Measurements from ENCODE around the gene COCH. TPM values are rescaled to one million over a fixed set of nuclear protein-coding genes. Genes with fewer than 3 reads are reported as not detected.

Gene COCH
- total and polyA plus RNA-seq, 2 donors (not counting 1 experiment from before 2014, with no cell fraction given), result 24.5 to 25.7 TPM

DNA sequence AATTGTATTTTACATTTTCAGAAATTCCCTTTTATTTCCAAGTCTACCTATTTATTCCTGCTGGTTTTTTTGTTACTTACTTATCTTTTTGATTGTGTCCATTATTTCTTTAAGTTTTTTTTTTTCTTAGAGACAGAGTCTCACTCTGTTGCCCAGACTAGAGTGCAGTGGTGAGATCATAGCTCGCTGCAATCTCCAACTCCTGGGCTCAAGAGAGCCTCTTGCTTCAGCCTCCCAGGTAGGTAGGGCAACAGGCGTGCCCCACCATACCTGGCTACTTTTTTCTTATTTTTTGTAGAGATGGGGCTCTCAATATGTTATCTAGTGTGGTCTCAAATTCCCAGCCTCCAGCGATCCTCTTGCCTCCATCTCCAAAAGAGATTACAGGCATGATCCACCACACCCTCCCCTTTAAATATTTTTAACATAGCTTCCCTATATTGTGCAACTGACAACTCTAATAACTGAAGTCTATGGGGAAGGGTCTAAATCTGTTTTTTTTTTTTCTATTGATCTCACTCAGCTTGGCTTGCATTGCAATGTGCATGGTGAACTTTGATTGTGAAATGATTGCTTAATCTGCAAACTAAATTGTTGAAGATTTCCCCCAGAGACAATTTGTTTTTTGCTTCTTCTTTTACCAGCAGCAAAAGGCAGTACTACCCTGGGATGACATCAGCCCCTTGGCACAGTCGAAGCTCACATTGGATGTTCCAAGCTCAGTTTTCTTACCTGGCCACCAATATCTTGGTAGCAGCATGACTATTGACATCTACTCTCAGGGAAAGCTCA, 25.7 kb upstream of the COCH start:
- peaks cover 10% of the 10 kb centered on the region for H3K27me3 Mint-ChIP-seq
- H3K9me3 Mint-ChIP-seq (ENCODE audit: insufficient read depth), result peaks cover 5% of the 10 kb centered on the region
- 100% methylated on average over 1 of the region's 4 CpGs for WGBS (ENCODE audit: insufficient coverage)
- Histone ChIP-seq H3K9me3 (ENCODE audit: control extremely low read depth in 1 of 3, control insufficient read depth in 2 of 3, insufficient read depth in 1 of 3, low read length in 2 of 3) (peaks cover 0 to 1% (median 0%) of the 10 kb centered on the region in 3 donors), H4K20me1 (ENCODE audit: control insufficient read depth, insufficient read depth, low read length, poor library complexity, severe bottlenecking) (no peaks in the 10 kb centered on the region), H3K79me2 (ENCODE audit: control insufficient read depth, insufficient read depth, low read length) (no peaks in the 10 kb centered on the region), H3K27me3 (replicated peaks in 1 of 4; ENCODE audit: control extremely low read depth in 1 of 4, control insufficient read depth in 3 of 4, insufficient read depth in 4 of 4, low read length in 3 of 4) (peaks cover 0 to 4% (median 0%) of the 10 kb centered on the region in 4 experiments), H3K9ac (ENCODE audit: low read length) (no peak overlapping the region), H3K4me1 (ENCODE audit: control insufficient read depth in 2 of 2, insufficient read depth in 2 of 2, low read length in 2 of 2) (peaks cover 3 to 12% of the 10 kb centered on the region in 2 donors), H3K4me3 (ENCODE audit: control extremely low read depth in 1 of 5, extremely low read depth in 1 of 5, insufficient read depth in 1 of 5, low read depth in 2 of 5, low read length in 4 of 5) (no peak overlapping the region), H3K4me2 (replicated peaks; ENCODE audit: low read depth, low read length, poor library complexity, severe bottlenecking) (no peak overlapping the region), H2AFZ (ENCODE audit: insufficient read depth, low read depth, low read length, poor library complexity, severe bottlenecking) (no peak overlapping the region), H3K36me3 (replicated peaks in 1 of 2; ENCODE audit: control extremely low read depth in 1 of 2, control insufficient read depth in 1 of 2, extremely low read depth in 1 of 2, insufficient read depth in 2 of 2, low read length in 1 of 2) (no peaks in the 10 kb centered on the region), H3K27ac (ENCODE audit: low read length in 2 of 2) (no peak overlapping the region)
- intact Hi-C loops (cut with micrococcal nuclease), result no loop called here
- peaks cover 18% of the 10 kb centered on the region for H3K4me1 Mint-ChIP-seq
- no peak overlapping the region for H3K4me3 Mint-ChIP-seq
- CTCF ChIA-PET, result no interaction called here
- DNase-seq (no peak), ATAC-seq (ENCODE audit: low read depth) (no peak)
- POLR2A ChIA-PET, result interaction anchor here (0.7 kb wide), 1 partner anchor 638 kb away, joined by 3 read pairs; no protein-coding TSS in a partner anchor
- TF ChIP-seq, protein P1, sequence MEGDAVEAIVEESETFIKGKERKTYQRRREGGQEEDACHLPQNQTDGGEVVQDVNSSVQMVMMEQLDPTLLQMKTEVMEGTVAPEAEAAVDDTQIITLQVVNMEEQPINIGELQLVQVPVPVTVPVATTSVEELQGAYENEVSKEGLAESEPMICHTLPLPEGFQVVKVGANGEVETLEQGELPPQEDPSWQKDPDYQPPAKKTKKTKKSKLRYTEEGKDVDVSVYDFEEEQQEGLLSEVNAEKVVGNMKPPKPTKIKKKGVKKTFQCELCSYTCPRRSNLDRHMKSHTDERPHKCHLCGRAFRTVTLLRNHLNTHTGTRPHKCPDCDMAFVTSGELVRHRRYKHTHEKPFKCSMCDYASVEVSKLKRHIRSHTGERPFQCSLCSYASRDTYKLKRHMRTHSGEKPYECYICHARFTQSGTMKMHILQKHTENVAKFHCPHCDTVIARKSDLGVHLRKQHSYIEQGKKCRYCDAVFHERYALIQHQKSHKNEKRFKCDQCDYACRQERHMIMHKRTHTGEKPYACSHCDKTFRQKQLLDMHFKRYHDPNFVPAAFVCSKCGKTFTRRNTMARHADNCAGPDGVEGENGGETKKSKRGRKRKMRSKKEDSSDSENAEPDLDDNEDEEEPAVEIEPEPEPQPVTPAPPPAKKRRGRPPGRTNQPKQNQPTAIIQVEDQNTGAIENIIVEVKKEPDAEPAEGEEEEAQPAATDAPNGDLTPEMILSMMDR (IDR thresholded peaks at IDR 0.05), result no peak
- no peak for TF ChIP-seq EZH2 (IDR thresholded peaks at IDR 0.05; ENCODE audit: borderline replicate concordance, insufficient read depth, low read depth, low read length, poor library complexity, severe bottlenecking)
- no peak overlapping the region for H3K27ac Mint-ChIP-seq

DNA sequence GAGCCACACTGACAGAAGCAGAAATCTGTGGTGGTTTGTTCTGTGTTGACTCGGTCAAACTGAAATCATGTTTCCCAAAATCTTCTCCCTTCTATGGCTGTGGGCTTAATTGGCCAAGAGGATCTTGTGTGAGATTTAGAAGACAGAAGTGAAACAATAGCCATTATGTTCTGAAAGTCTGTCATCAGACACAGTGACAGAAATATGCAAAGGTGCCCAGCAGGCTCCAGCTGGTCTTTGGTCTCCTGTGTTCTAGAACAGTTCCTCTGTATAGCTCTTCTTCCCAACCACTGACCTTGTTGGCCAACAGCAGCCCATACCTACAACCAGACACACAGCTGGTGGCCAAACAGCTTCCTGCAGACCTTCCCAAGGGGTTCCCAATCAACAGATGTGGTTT, 25.0 kb upstream of the COCH start:
- intact Hi-C loops (cut with micrococcal nuclease), result no loop called here

More for the DNA sequence above, 25.0 kb upstream of the COCH start:
- H3K4me3 ChIP-seq (ENCODE audit: control extremely low read depth in 1 of 5, extremely low read depth in 1 of 5, insufficient read depth in 1 of 5, low read depth in 2 of 5, low read length in 4 of 5), result no peak overlapping the region
- no CpG with 5 or more reads among the region's 1 CpG for WGBS (ENCODE audit: insufficient coverage)
- peaks cover 2% of the 10 kb centered on the region for H3K9me3 Mint-ChIP-seq (ENCODE audit: insufficient read depth)
- ChIA-PET CTCF (no interaction called here), POLR2A (no interaction called here)
- peaks cover 3 to 17% of the 10 kb centered on the region in 2 donors for H3K4me1 ChIP-seq (ENCODE audit: control insufficient read depth in 2 of 2, insufficient read depth in 2 of 2, low read length in 2 of 2)
- H3K27ac Mint-ChIP-seq, result no peak overlapping the region
- H3K4me2 ChIP-seq (replicated peaks; ENCODE audit: low read depth, low read length, poor library complexity, severe bottlenecking), result no peak overlapping the region
- peaks cover 0 to 4% (median 0%) of the 10 kb centered on the region in 4 experiments for H3K27me3 ChIP-seq (replicated peaks in 1 of 4; ENCODE audit: control extremely low read depth in 1 of 4, control insufficient read depth in 3 of 4, insufficient read depth in 4 of 4, low read length in 3 of 4)
- H3K27ac ChIP-seq (ENCODE audit: low read length in 2 of 2), result no peak overlapping the region
- H2AFZ ChIP-seq (ENCODE audit: insufficient read depth, low read depth, low read length, poor library complexity, severe bottlenecking), result no peak overlapping the region
- H3K9me3 ChIP-seq (ENCODE audit: control extremely low read depth in 1 of 3, control insufficient read depth in 2 of 3, insufficient read depth in 1 of 3, low read length in 2 of 3), result peaks cover 0 to 1% (median 0%) of the 10 kb centered on the region in 3 donors
- peaks cover 22% of the 10 kb centered on the region for H3K4me1 Mint-ChIP-seq
- H3K4me3 Mint-ChIP-seq, result no peak overlapping the region
- TF ChIP-seq, protein P1 (IDR thresholded peaks at IDR 0.05), result no peak
- no peak for TF ChIP-seq EZH2 (IDR thresholded peaks at IDR 0.05; ENCODE audit: borderline replicate concordance, insufficient read depth, low read depth, low read length, poor library complexity, severe bottlenecking)
- ATAC-seq (ENCODE audit: low read depth), result no peak
- no peaks in the 10 kb centered on the region for H4K20me1 ChIP-seq (ENCODE audit: control insufficient read depth, insufficient read depth, low read length, poor library complexity, severe bottlenecking)
- peaks cover 7% of the 10 kb centered on the region for H3K27me3 Mint-ChIP-seq
- no peak overlapping the region for H3K9ac ChIP-seq (ENCODE audit: low read length)
- H3K36me3 ChIP-seq (replicated peaks in 1 of 2; ENCODE audit: control extremely low read depth in 1 of 2, control insufficient read depth in 1 of 2, extremely low read depth in 1 of 2, insufficient read depth in 2 of 2, low read length in 1 of 2), result no peaks in the 10 kb centered on the region
- H3K79me2 ChIP-seq (ENCODE audit: control insufficient read depth, insufficient read depth, low read length), result no peaks in the 10 kb centered on the region
- DNase-seq, result no peak
